Right lung (tissue), 5 donors: ENCODE results near the gene MMP25. TPM values are rescaled to one million over a fixed set of nuclear protein-coding genes. Genes with fewer than 3 reads are reported as not detected.

ENCODE experiments used
- DNase-seq, 2 donors: peaks; one replicate each; pipeline ENCODE4 v3.0.0-alpha.2; 2013
- polyA plus RNA-seq, 5 donors: library from polyadenylated mRNA; unstranded; fragments of 120-200 nt; gene quantifications; one replicate each; pipeline versions ENCODE4 v1.2.1 to v1.2.3, GENCODE V29; 2013; ENCODE audit warnings: inconsistent platforms in 1 of 5, low replicate concordance in 1 of 5; ENCODE audit not compliant: insufficient read length in 5 of 5, insufficient read depth in 1 of 5

MMP25 gene
- polyA plus RNA-seq, 5 donors: 1.4 to 3.4 (median 2.1) TPM

DNA sequence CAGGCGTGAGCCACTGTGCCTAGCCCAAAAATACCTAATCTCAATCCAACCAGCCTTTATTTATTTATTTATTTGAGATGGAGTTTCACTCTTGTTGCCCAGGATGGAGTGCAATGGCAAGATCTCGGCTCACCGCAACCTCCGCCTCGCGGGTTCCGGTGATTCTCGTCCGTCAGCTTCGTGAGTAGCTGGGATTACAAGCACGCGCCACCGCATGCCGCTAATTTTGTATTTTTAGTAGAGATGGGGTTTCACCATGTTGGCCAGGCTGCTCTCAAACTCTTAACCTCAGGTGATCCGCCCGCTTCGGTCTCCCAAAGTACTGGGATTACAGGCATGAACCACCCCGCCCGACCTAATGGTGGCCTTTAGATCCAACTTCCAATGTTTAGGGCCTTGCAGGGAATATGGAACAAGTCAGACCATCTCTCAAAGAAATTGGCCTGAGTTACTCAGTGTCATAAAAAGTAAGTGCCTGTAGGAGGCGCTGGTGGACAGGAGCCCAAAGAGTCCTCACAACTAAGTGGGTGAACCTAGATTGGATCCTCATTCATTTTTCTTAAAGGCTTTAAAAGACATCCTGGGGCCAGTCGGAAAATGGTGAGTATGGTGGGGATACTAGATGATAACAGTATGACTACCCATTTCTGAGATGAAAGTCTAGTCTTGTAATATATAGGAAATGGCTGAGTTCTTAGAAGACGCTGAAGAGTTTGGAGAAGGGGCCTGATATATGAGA is 48.1 kb downstream of the MMP25 start:
- DNase-seq: no peak

DNA sequence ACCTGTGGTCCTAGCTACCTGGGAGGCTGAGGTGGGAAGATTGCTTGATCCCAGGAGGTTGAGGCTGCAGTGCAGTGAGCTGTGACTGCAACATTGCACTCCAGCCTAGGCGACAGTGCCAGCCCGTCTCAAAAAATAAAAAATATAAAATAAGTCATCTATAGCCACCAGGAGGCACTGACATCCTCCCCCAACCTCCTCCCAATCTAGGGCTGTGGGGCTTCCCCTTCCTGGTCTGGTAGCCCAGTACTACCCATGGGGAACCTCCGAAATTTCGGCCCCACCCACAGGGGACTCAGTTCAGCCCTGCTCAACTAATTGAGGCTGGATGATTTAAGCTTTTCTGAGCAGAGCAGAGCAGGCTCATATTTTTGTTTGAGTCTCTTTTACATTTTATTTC is 49.5 kb downstream of the MMP25 start:
- no peak for DNase-seq

DNA sequence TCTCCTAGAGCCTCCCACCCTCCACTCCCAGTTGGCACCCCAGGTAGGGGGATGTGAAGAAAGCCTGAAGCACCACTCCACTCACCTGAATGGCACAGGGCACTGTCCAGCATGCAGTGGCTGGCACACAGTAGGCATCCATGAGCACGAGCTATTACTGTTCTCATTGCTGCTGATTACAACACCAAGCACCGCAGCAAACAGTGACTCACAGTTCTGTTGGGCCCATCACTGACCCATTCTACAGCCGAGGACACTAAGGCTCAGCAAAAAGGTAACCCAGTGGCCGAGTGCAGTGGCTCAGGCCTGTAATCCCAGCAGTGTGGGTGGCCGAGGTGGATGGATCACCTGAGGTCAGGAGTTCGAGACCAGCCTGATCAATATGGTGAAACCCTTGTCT is 50.0 kb downstream of the MMP25 start:
- no peak for DNase-seq

DNA sequence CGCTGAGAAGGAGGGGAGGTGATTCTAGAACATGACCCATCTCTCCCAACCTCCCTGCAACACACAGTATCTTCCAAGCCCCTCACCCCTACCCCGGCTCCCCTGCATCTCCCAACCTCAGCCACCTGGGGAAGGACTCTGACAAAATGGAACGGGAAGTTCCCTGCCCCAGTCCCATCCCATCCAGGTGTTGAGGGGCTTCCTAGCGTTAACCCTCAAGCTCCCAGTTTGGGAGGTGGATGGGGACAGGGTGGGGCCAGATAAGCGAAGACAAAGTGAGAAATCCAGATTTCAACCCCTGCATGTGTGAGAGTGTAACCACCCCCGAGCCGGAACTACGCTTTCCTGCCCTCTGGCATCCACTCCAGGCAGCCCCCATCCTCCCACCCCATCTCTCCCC is 50.9 kb downstream of the MMP25 start:
- DNase-seq: no peak

DNA sequence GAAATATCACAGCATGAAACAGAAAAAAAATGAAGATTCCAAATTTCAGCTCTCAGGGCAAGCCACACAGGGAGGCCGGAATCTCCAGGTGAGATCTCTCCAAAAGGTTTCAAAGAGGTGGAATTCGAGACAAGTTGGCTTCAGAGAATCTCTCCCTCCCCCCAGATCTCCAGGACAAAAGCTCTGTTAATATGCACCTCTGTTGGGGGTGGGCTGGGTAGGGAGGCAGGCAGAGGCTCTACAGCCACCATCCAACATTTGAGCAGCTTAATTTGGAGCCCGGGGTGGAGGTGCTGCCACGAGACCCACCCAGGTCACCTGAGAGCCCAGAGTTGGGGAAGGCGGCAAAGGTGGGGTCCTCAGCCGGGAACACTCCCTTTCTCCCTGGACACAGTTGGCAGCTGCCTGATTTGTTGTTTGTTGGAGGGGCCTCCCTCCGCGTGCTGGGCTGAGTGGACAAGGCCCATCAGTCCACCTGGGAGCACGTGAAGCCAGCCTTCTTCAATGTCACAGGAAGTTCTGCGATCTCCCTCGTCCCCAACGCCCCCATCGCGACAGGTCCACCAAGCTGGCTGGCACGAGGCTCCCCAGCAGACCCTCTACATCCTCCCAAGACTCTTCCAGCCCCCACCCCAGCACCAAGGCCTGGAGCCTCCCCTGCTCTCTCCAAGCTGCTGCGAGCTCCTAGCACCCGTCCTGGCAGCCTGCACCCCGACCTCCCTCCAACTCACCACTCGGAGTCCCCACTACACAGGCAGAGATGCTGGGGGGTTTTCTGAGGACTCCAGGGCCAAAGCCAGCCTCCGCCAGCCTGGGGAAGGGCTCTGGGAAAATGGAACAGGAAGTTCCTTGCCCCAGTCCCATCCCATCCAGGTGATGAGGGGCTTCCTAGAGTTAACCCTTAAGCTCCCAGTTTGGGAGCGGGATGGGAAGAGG is 52.4 kb downstream of the MMP25 start, which contains the start of gene ZSCAN10:
Gene ZSCAN10, minus strand, starts transcription at position 836 of the 936 bp plus-strand sequence. CDS start 6,357 bp downstream, outside the sequence.
- no peak for DNase-seq

GRCh38 chr16:3099395-3099731 is 53.0 kb downstream of the MMP25 start:
- DNase-seq: no peak

DNA sequence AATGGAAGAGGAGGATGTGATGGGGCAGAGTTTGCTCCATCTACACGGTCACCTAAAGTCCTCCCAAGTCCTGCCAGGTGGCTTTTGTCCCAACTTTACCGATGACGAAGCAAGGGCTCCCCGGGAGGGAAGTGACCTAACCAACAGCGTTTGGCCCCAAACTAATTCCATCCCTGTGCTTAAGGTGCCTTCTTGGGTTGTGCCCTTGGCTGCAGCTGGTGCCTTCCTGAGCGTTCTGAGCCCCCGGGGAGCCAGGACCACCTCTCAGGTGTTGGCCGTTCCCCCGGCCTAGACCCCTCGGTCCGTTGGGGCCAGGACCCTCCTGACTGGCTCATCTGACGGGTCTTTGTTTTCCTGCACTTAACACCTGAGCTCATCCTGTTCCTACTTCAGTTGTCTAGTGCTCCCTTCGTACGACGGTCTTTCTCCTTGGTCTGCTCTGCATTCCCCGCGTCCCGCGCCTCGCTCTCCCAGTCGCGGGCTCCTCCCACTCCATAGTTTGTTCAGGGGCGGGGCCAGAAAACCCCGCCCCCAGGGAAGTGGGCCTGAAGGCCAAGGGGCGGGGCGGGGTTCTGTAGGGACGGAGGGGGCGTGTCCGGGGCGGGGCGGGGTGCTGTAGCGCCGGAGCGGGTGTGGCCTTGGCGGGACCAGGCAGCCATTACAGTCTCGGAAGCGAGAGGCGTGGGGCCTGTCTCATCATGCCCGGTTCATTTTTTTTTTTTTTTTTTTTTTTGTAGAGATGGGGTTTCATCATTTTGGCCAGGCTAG is 53.6 kb downstream of the MMP25 start:
- DNase-seq: peak; percentile 76

DNA sequence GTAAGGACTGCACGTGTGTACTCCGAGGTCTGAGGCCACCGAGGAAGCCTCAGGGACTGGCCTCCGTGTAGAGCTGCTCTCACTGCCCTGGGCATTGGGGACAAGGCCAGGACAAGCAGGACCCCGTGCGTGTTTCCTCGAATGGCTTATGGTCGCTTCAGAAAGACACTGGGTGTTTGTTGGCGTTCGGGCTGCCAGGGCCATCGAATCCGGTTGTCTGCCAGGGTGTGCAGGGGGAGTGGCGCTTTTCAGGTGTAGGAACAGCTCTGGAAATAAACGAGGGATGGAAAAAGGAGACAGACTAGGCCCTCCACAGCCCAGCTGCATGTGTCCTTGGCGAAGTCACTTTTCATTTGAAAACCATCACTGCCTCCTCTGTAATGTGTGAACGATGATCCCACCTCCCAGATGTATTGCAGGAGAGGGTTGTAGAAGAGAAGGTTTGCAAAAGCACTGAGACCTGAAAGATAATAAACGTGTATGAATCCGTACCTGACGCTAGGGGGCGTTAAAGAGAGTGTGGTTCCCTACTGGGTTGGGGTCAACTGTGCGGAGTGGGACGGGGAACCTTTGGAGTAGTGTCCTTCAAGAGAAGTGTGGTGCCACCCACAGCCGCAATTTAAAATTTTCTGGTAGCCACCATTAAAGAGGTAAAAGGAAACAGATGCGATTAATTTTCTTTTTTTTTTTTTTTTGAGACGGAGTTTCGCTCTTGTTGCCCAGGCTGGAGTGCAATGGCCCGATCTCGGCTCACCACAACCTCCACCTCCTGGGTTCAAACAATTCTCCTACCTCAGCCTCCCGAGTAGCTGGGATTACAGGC is 54.9 kb downstream of the MMP25 start:
- no peak for DNase-seq

DNA sequence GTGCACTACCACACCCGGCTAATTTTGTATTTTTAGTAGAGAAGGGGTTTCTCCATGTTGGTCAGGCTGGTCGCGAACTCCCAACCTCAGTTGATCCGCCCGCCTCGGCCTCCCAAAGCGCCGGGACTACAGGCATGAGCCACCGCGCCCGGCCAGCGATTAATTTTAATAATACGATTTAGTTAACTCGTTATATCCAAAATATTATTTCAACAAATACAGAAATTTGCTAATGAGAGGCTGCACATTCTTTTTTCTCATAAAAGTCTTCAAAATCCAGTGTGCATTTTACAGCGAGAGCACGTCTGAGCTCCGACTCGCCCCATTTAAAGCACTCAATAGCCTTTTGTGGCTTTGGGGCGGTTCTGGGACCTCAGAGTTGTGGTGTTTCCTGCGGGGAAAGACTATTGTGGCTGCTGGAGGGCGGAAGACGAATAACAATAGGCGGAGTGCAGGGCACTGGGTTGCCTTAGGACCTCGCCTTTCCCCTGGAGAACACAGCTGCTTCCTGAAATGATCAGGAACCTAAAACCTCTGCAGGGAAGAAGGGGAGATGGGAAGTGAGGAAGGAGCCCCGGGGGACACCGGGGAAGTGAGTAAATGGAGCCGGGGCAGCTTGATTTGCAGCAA is 55.6 kb downstream of the MMP25 start:
- DNase-seq: no peak

- DNase-seq: peak; percentile 78 to 84
Observed at GRCh38 chr16:3106205-3106928, 60.0 kb downstream of the MMP25 start.

Other genes starting within 250 kb of the MMP25 start
- not detected for gene PRSS41, start 248.1 kb upstream of the MMP25 start, polyA plus RNA-seq
- under 1 TPM in 3 of 5 donors, not detected in 2; 0.14 to 0.67 (median 0.23) TPM for gene PRSS21, start 229.3 kb upstream of the MMP25 start, polyA plus RNA-seq
- under 1 TPM; 0.49 to 0.76 (median 0.59) TPM for gene ZG16B, start 216.3 kb upstream of the MMP25 start, polyA plus RNA-seq
- gene PRSS22, start 188.4 kb upstream of the MMP25 start, polyA plus RNA-seq: 10 to 100 TPM; 10.1 to 18.0 (median 15.8) TPM
- 10 to 100 TPM; 14.0 to 34.9 (median 19.8) TPM for gene FLYWCH2, start 163.3 kb upstream of the MMP25 start, polyA plus RNA-seq
- 10 to 100 TPM; 14.7 to 41.5 (median 20.0) TPM for gene FLYWCH1, start 134.6 kb upstream of the MMP25 start, polyA plus RNA-seq
- under 1 TPM; 0.16 to 0.87 (median 0.26) TPM for gene KREMEN2, start 82.3 kb upstream of the MMP25 start, polyA plus RNA-seq
- 10 to 100 TPM; 12.0 to 18.5 (median 13.2) TPM for gene PAQR4, start 77.2 kb upstream of the MMP25 start, polyA plus RNA-seq
- 10 to 100 TPM; 14.5 to 22.9 (median 15.4) TPM for gene PKMYT1, start 66.1 kb upstream of the MMP25 start, polyA plus RNA-seq
- 1 to 10 TPM; 4.0 to 7.3 (median 6.3) TPM for gene CLDN9, start 33.6 kb upstream of the MMP25 start, polyA plus RNA-seq
- 100 to 1,000 TPM in 4 of 5 donors, 10 to 100 TPM in 1; 86.3 to 124 (median 118) TPM for gene CLDN6, start 28.4 kb upstream of the MMP25 start, polyA plus RNA-seq
- gene TNFRSF12A, start 26.2 kb upstream of the MMP25 start, polyA plus RNA-seq: 1 to 10 TPM; 2.7 to 6.8 (median 3.6) TPM
- 10 to 100 TPM; 26.6 to 45.7 (median 34.8) TPM for gene HCFC1R1, start 22.6 kb upstream of the MMP25 start, polyA plus RNA-seq
- gene THOC6, start 22.5 kb upstream of the MMP25 start, polyA plus RNA-seq: 10 to 100 TPM; 20.0 to 37.5 (median 27.2) TPM
- 1 to 10 TPM; 2.2 to 5.1 (median 2.6) TPM for gene BICDL2, start 9.6 kb upstream of the MMP25 start, polyA plus RNA-seq
- 100 to 1,000 TPM in 1 of 5 donors, 10 to 100 TPM in 4; 39.7 to 103 (median 61.6) TPM for gene IL32, start 19.1 kb downstream of the MMP25 start, polyA plus RNA-seq
- gene ZSCAN10, start 52.7 kb downstream of the MMP25 start, polyA plus RNA-seq: under 1 TPM in 2 of 5 donors, not detected in 3; 0.09 to 0.12 TPM
- gene ZNF205, start 66.0 kb downstream of the MMP25 start, polyA plus RNA-seq: 10 to 100 TPM; 12.6 to 20.4 (median 14.8) TPM
- gene ZNF213, start 88.5 kb downstream of the MMP25 start, polyA plus RNA-seq: 10 to 100 TPM; 10.5 to 18.5 (median 14.7) TPM
- not detected for gene OR1F1, start 141.6 kb downstream of the MMP25 start, polyA plus RNA-seq
- gene ZNF200, start 188.6 kb downstream of the MMP25 start, polyA plus RNA-seq: 10 to 100 TPM; 11.3 to 15.4 (median 13.7) TPM
- gene MEFV, start 210.1 kb downstream of the MMP25 start, polyA plus RNA-seq: under 1 TPM; 0.40 to 0.67 (median 0.47) TPM
- 10 to 100 TPM; 42.2 to 54.7 (median 48.7) TPM for gene ZNF263, start 236.9 kb downstream of the MMP25 start, polyA plus RNA-seq